Neutrophil (primary cell): ENCODE results near the gene YY1.

Experiments used
- H3K27ac ChIP-seq: fragments of 200-600 bp; sonication (generic); 2 replicates; pipeline ENCODE4 v1.5.1; 2016; ENCODE audit warnings: mild to moderate bottlenecking, moderate library complexity
- H3K27me3 ChIP-seq: fragments of 200-600 bp; sonication (generic); 2 replicates; pipeline ENCODE4 v1.6.0; 2016; ENCODE audit warnings: mild to moderate bottlenecking
- H3K36me3 ChIP-seq: fragments of 200-600 bp; sonication (generic); 2 replicates; pipeline ENCODE4 v1.5.1; 2017
- H3K4me1 ChIP-seq, 2 experiments: fragments of 200-600 bp in 1 of 2; sonication (generic) in 1 of 2; 1 replicate in 1 of 2; 2 replicates in 1 of 2; pipeline versions ENCODE4 v1.5.1 to v1.6.1; 2013 to 2016; ENCODE audit warnings: low read depth in 1 of 2, low read length in 1 of 2, mild to moderate bottlenecking in 1 of 2, moderate library complexity in 1 of 2; ENCODE audit not compliant: control insufficient read depth in 1 of 2, insufficient read depth in 1 of 2
- H3K4me3 ChIP-seq, 2 experiments: fragments of 200-600 bp in 1 of 2; sonication (generic) in 1 of 2; 1 replicate in 1 of 2; 2 replicates in 1 of 2; pipeline ENCODE4 v1.5.1; 2013 to 2016; ENCODE audit warnings: low read depth in 1 of 2, low read length in 1 of 2, mild to moderate bottlenecking in 1 of 2, moderate library complexity in 1 of 2
- H3K9me3 ChIP-seq: fragments of 200-600 bp; sonication (generic); 2 replicates; pipeline ENCODE4 v1.5.1; 2016
- CTCF ChIP-seq: fragments of 200-600 bp; sonication (generic); IDR thresholded peaks from 2 replicates; pipeline ENCODE4 v1.5.1; 2016; ENCODE audit warnings: antibody characterized with exemption

YY1 gene

GRCh38 chr14:100212476-100213333 is 26.2 kb upstream of the YY1 start:
- TF ChIP-seq CTCF, result no peak
- Histone ChIP-seq H3K9me3 (no peaks in the 10 kb centered on the region), H3K36me3 (no peaks in the 10 kb centered on the region), H3K4me3 (no peak overlapping the region), H3K4me1 (peaks cover 17 to 26% of the 10 kb centered on the region in 2 experiments), H3K27ac (peak overlapping the region; percentile 96), H3K27me3 (no peaks in the 10 kb centered on the region)

GRCh38 chr14:100213587-100213955 is 25.4 kb upstream of the YY1 start:
- H3K4me1 ChIP-seq, result peaks cover 17 to 26% of the 10 kb centered on the region in 2 experiments
- H3K27ac ChIP-seq, result peak overlapping the region; percentile 96
- peak overlapping the region; percentile 78 to 93 for H3K4me3 ChIP-seq
- TF ChIP-seq CTCF, result no peak
- no peaks in the 10 kb centered on the region for H3K27me3 ChIP-seq
- H3K36me3 ChIP-seq, result no peaks in the 10 kb centered on the region
- no peaks in the 10 kb centered on the region for H3K9me3 ChIP-seq

- Histone ChIP-seq H3K4me3 (peak overlapping the region; percentile 78 to 93), H3K36me3 (no peaks in the 10 kb centered on the region), H3K4me1 (peaks cover 17 to 26% of the 10 kb centered on the region in 2 experiments), H3K27ac (peak overlapping the region; percentile 96), H3K9me3 (no peaks in the 10 kb centered on the region), H3K27me3 (no peaks in the 10 kb centered on the region)
- no peak for TF ChIP-seq CTCF
Measured at GRCh38 chr14:100213956-100214769, 24.8 kb upstream of the YY1 start.

- H3K4me1 ChIP-seq, result peaks cover 17 to 26% of the 10 kb centered on the region in 2 experiments
- H3K36me3 ChIP-seq, result no peaks in the 10 kb centered on the region
- no peaks in the 10 kb centered on the region for H3K9me3 ChIP-seq
- peak overlapping the region; percentile 96 for H3K27ac ChIP-seq
- no peak for TF ChIP-seq CTCF
- H3K4me3 ChIP-seq, result peak overlapping the region; percentile 78 to 93
- H3K27me3 ChIP-seq, result no peaks in the 10 kb centered on the region
Measured at GRCh38 chr14:100214770-100215083, 24.2 kb upstream of the YY1 start.

- H3K9me3 ChIP-seq, result no peaks in the 10 kb centered on the region
- peak overlapping the region; percentile 96 for H3K27ac ChIP-seq
- H3K27me3 ChIP-seq, result no peaks in the 10 kb centered on the region
- H3K36me3 ChIP-seq, result no peaks in the 10 kb centered on the region
- TF ChIP-seq CTCF, result no peak
- H3K4me1 ChIP-seq, result peaks cover 17 to 26% of the 10 kb centered on the region in 2 experiments
- peak overlapping the region in 1 of 2 experiments; percentile 78 for H3K4me3 ChIP-seq
Measured at GRCh38 chr14:100215330-100215885, 23.5 kb upstream of the YY1 start.
